SU-DHL-6 (cell line): ENCODE results near the gene TUBGCP6.

Source experiments
- EZH2phosphoT487 ChIP-seq: fragments of 200-600 bp; sonication (generic), shearing (Covaris generic); conservative IDR thresholded peaks from 2 replicates; pipeline ENCODE4 v1.6.1; 2018; ENCODE audit warnings: mild to moderate bottlenecking, antibody characterized with exemption, low read length, moderate library complexity, mixed read lengths
- TF ChIP-seq, protein P1 (sequence below): fragments of 200-600 bp; sonication (generic); IDR thresholded peaks from one replicate; pipeline ENCODE4 v1.5.1; 2017; ENCODE audit warnings: antibody characterized with exemption, mild to moderate bottlenecking, low read length, moderate library complexity; ENCODE audit not compliant: insufficient read depth, poor library complexity, severe bottlenecking

DNA sequence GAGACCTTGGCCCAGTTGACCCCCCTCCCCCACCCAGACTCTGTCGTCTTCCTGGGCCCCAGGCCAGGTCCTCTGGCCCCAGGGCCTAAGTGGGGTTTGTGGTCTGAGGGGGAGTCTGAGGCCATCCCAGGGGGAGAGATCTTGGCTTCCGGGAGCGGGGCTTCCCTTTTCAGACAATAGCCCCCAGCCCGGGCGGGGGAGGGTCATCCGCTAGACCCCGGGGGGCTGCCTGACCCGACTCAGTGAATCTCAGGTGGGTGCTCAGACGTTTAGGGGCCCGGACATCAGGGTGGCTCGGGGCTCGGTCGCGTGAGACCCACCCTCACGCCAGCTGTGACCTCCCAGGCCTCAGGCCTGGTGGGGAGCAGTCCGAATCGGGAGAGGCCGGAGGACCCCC is 24.7 kb upstream of the TUBGCP6 start:
- TF ChIP-seq, protein P1, sequence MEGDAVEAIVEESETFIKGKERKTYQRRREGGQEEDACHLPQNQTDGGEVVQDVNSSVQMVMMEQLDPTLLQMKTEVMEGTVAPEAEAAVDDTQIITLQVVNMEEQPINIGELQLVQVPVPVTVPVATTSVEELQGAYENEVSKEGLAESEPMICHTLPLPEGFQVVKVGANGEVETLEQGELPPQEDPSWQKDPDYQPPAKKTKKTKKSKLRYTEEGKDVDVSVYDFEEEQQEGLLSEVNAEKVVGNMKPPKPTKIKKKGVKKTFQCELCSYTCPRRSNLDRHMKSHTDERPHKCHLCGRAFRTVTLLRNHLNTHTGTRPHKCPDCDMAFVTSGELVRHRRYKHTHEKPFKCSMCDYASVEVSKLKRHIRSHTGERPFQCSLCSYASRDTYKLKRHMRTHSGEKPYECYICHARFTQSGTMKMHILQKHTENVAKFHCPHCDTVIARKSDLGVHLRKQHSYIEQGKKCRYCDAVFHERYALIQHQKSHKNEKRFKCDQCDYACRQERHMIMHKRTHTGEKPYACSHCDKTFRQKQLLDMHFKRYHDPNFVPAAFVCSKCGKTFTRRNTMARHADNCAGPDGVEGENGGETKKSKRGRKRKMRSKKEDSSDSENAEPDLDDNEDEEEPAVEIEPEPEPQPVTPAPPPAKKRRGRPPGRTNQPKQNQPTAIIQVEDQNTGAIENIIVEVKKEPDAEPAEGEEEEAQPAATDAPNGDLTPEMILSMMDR: no peak
- TF ChIP-seq EZH2phosphoT487: no peak
